ENCODE data around the gene GBE1.
"Not testable (repeated sequence)": the region's sequence is repeated elsewhere in the genome, so short reads cannot be mapped to it uniquely, and the experiment has no call there.

GBE1 gene

GRCh38 chr3:81518945-81519344, 242.5 kb downstream of the GBE1 start:
- DNase-seq, result no peak

GRCh38 chr3:81516042-81516441, 245.4 kb downstream of the GBE1 start:
- no peak for DNase-seq

GRCh38 chr3:81513591-81513990, 247.9 kb downstream of the GBE1 start:
- DNase-seq, result no peak

GRCh38 chr3:81503026-81503425, 258.4 kb downstream of the GBE1 start:
- no peak for DNase-seq

GRCh38 chr3:81502236-81502635, 259.2 kb downstream of the GBE1 start:
- no peak for DNase-seq

- DNase-seq, result no peak
These were observed 261.4 kb downstream of the GBE1 start for GRCh38 chr3:81500039-81500438.

- DNase-seq, result no peak
These were observed 263.7 kb downstream of the GBE1 start for GRCh38 chr3:81497572-81498251.

- DNase-seq, result no peak
These were observed 264.9 kb downstream of the GBE1 start for GRCh38 chr3:81496407-81497104.

- DNase-seq, result not testable (repeated sequence)
These were observed 269.0 kb downstream of the GBE1 start for GRCh38 chr3:81492471-81492870.

GRCh38 chr3:81492040-81492439, 269.4 kb downstream of the GBE1 start:
- DNase-seq, result no peak

- peak; percentile 62 for DNase-seq
These were observed 270.7 kb downstream of the GBE1 start for GRCh38 chr3:81490541-81491288.

- DNase-seq, result no peak
These were observed 276.0 kb downstream of the GBE1 start for GRCh38 chr3:81485444-81485865.

- DNase-seq, result no peak
These were observed 276.9 kb downstream of the GBE1 start for GRCh38 chr3:81484520-81484919.

GRCh38 chr3:81483046-81483445, 278.4 kb downstream of the GBE1 start:
- DNase-seq, result no peak

GRCh38 chr3:81477740-81478139, 283.7 kb downstream of the GBE1 start:
- no peak for DNase-seq

GRCh38 chr3:81476692-81477091, 284.8 kb downstream of the GBE1 start:
- no peak for DNase-seq

- no peak for DNase-seq
These were observed 288.7 kb downstream of the GBE1 start for GRCh38 chr3:81472600-81473362.

GRCh38 chr3:81470524-81471278, 290.7 kb downstream of the GBE1 start:
- no peak for DNase-seq

- DNase-seq, result no peak
These were observed 293.1 kb downstream of the GBE1 start for GRCh38 chr3:81468391-81468790.

- no peak for DNase-seq
These were observed 295.3 kb downstream of the GBE1 start for GRCh38 chr3:81466201-81466560.

- DNase-seq, result no peak
These were observed 295.8 kb downstream of the GBE1 start for GRCh38 chr3:81465510-81466200.

- DNase-seq, result no peak
These were observed 297.7 kb downstream of the GBE1 start for GRCh38 chr3:81463781-81464180.
